SK-N-DZ (cell line): ENCODE results near the gene CLCN5.

Experiments used
- DNase-seq: peaks from one replicate; pipeline ENCODE4 v3.0.0-alpha.2; 2015; ENCODE audit warnings: low spot score

CLCN5 gene

GRCh38 chrX:50081282-50081889 lies 159.0 kb downstream of the CLCN5 start:
- DNase-seq: no peak

- DNase-seq: no peak
Observed at GRCh38 chrX:50082741-50083140, 160.3 kb downstream of the CLCN5 start.

GRCh38 chrX:50088645-50089044 lies 166.2 kb downstream of the CLCN5 start:
- DNase-seq: no peak

GRCh38 chrX:50093625-50094024 lies 171.2 kb downstream of the CLCN5 start:
- no peak for DNase-seq

- no peak for DNase-seq
Observed at GRCh38 chrX:50097071-50097470, 174.7 kb downstream of the CLCN5 start.

- DNase-seq: no peak
Observed at GRCh38 chrX:50098241-50098640, 175.8 kb downstream of the CLCN5 start.

GRCh38 chrX:50098749-50099148 lies 176.4 kb downstream of the CLCN5 start:
- DNase-seq: no peak

GRCh38 chrX:50099331-50099730 lies 176.9 kb downstream of the CLCN5 start:
- DNase-seq: no peak

GRCh38 chrX:50100188-50100587 lies 177.8 kb downstream of the CLCN5 start:
- DNase-seq: peak; percentile 42

- no peak for DNase-seq
Observed at GRCh38 chrX:50103176-50103575, 180.8 kb downstream of the CLCN5 start.

GRCh38 chrX:50103866-50104566 lies 181.6 kb downstream of the CLCN5 start:
- peak; percentile 94 for DNase-seq

GRCh38 chrX:50106051-50106675 lies 183.8 kb downstream of the CLCN5 start:
- no peak for DNase-seq

- no peak for DNase-seq
Observed at GRCh38 chrX:50107470-50107869, 185.1 kb downstream of the CLCN5 start.

- no peak for DNase-seq
Observed at GRCh38 chrX:50108264-50108663, 185.9 kb downstream of the CLCN5 start.

- DNase-seq: no peak
Observed at GRCh38 chrX:50111742-50112141, 189.3 kb downstream of the CLCN5 start.

- no peak for DNase-seq
Observed at GRCh38 chrX:50114113-50114512, 191.7 kb downstream of the CLCN5 start.

GRCh38 chrX:50115973-50116372 lies 193.6 kb downstream of the CLCN5 start:
- no peak for DNase-seq

GRCh38 chrX:50117476-50117875 lies 195.1 kb downstream of the CLCN5 start:
- no peak for DNase-seq

- DNase-seq: no peak
Observed at GRCh38 chrX:50125480-50125879, 203.1 kb downstream of the CLCN5 start.

GRCh38 chrX:50147972-50148371 lies 225.6 kb downstream of the CLCN5 start:
- DNase-seq: peak; percentile 25
